ENCODE results near the gene NDE1.

Gene NDE1

DNA sequence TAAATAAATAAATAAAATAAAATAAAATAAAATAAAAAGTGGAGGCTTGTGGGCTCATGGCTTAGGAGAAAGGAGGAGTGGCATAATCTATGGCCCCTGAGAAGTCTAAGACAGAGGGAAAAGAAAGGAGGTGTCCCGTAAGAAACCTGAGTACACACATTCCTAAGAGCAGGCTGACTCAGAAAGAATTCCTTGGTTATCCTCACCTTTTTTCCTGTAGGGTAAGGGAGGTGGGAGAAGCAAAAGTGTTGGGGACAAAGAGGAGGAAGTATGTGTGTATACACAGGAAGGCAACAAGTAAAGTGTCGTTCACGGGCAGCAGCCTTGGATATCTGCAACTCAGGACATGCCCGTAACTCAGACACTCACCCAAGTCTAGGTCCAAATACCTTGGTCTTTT, 36.4 kb upstream of the NDE1 start:
- H3K4me3 ChIP-seq (ENCODE audit: low read depth, low read length), result no peak overlapping the region
- TF ChIP-seq, protein P1, sequence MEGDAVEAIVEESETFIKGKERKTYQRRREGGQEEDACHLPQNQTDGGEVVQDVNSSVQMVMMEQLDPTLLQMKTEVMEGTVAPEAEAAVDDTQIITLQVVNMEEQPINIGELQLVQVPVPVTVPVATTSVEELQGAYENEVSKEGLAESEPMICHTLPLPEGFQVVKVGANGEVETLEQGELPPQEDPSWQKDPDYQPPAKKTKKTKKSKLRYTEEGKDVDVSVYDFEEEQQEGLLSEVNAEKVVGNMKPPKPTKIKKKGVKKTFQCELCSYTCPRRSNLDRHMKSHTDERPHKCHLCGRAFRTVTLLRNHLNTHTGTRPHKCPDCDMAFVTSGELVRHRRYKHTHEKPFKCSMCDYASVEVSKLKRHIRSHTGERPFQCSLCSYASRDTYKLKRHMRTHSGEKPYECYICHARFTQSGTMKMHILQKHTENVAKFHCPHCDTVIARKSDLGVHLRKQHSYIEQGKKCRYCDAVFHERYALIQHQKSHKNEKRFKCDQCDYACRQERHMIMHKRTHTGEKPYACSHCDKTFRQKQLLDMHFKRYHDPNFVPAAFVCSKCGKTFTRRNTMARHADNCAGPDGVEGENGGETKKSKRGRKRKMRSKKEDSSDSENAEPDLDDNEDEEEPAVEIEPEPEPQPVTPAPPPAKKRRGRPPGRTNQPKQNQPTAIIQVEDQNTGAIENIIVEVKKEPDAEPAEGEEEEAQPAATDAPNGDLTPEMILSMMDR (IDR thresholded peaks at IDR 0.05; ENCODE audit: low read depth, low read length, missing control alignments), result no peak
- no peak for DNase-seq (ENCODE audit: low read depth)

DNA sequence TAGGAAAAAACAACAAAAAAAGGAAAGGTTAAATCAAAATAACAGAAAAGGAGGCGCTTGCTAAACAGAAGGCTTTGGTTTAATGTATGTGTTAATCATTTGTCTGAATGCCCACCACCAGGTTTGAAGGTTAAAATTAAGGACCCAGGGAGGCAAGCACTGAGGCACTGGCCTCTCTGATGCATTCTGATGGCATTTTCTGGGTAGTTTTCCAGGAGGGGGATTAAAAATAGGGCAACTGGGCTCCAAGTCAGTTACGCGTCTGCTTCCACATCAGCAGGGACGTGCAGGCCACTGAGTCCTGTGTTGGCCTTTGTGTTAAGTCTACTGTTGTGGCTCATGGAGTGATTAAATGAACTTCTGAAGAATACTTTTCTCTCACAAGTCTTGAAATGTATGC, 34.0 kb upstream of the NDE1 start:
- TF ChIP-seq, protein P1 (IDR thresholded peaks at IDR 0.05; ENCODE audit: low read depth, low read length, missing control alignments), result no peak

DNA sequence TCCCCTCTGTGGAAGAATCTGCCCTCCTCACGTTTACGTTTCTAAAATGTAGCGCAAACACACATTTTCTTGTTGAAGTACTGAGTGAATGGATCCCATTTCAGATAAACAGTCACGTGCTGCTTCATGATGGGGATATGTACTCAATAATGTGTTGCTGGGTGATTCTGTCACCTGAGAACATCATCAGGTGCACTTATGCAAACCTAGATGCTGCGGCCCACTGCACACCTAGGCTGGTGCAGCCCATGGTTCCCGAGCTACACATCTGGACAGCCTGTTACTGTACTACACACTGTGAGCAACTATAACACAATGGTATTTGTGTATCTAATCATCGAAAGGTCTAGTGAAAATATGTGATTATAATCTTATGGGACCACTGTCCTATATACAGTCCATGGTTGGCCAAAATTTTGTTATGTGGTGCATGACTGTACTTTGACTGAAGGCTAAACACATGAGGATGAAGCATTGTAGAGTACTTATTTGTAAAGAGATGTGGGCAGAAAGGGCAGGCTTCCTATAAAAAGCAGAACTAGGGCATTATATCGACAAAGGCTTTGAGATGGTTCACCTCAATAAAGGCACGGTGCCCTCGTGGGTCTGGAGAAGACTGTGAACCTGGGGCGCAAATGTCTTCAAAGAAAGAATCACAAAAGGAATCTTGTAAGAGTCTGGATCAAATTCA, 33.4 kb upstream of the NDE1 start:
- no peak for DNase-seq (ENCODE audit: low read depth)
- H3K4me3 ChIP-seq (ENCODE audit: low read depth, low read length), result no peak overlapping the region
- TF ChIP-seq, protein P1 (IDR thresholded peaks at IDR 0.05; ENCODE audit: low read depth, low read length, missing control alignments), result no peak

More for the DNA sequence above, 34.0 kb upstream of the NDE1 start:
- no peak overlapping the region for H3K4me3 ChIP-seq (ENCODE audit: low read depth, low read length)
- DNase-seq (ENCODE audit: low read depth), result no peak

DNA sequence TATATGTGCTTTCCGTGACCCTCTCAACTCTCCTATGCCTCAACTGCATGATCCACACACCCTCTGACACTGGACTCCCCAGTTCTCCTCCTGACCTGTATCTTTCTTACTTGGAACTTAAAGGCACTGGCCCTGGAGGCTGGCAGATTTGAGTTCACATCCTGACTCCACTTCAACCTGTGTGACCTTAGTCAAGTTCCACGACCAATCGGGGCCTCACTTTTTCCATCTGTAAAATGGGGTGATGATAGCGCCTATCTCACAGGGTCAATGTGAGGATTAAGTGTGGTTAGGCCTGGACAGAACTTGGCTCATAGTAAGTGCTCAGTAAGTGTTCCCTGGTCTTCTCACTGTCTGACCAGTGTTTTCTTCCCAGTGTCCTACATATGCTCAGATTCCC, 32.1 kb upstream of the NDE1 start:
- TF ChIP-seq, protein P1 (IDR thresholded peaks at IDR 0.05; ENCODE audit: low read depth, low read length, missing control alignments), result no peak
- H3K4me3 ChIP-seq (ENCODE audit: low read depth, low read length), result no peak overlapping the region
- no peak for DNase-seq (ENCODE audit: low read depth)

DNA sequence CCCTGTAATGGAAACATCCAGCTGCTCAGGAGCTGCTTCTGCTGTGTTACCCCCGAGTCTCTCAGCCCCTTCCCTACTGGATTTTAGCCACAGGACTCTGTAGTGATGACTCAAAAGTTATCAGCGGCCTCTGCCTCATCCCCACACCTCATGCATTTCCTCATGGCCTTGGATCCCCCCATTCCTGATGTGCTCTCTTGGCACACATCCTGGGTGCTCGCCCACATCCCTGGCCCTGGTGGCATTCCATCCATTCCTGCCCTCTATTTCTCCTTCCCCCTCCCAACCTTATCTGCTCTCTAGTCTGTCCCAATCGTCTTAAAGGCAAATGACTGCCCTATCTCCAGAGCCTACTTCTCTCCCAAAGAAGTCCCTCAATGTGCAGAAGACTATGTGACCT, 31.7 kb upstream of the NDE1 start:
- H3K4me3 ChIP-seq (ENCODE audit: low read depth, low read length), result no peak overlapping the region
- TF ChIP-seq, protein P1 (IDR thresholded peaks at IDR 0.05; ENCODE audit: low read depth, low read length, missing control alignments), result no peak
- DNase-seq (ENCODE audit: low read depth), result no peak

DNA sequence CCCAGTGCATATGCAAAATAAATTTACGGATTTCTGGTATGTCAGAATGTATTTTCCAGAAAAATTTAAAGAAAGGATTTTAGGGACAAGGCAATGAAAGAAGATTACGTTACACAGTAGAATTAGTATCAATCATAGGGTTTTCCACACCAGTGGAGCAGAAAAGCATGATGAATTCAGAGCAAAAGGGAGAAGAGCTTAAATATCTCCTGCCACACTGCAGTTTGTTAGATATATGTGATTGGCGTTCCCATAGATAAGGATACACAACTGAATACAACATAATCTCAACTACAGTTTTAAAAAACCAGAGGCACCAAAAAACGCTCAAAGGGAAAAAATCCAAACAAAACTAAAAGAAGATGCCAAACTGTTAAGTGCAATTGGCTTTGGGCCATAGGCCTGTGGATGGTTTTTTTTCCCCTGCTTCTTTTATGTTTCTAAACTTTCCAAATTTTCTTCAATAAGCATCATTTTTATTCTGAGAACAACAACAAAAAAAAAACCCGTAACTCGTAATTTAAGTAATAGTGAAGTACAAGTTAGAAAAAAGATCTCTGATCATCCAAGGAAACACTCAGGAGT, 29.3 kb upstream of the NDE1 start:
- H3K4me3 ChIP-seq (ENCODE audit: low read depth, low read length), result no peak overlapping the region
- TF ChIP-seq, protein P1 (IDR thresholded peaks at IDR 0.05; ENCODE audit: low read depth, low read length, missing control alignments), result no peak
- DNase-seq (ENCODE audit: low read depth), result no peak

DNA sequence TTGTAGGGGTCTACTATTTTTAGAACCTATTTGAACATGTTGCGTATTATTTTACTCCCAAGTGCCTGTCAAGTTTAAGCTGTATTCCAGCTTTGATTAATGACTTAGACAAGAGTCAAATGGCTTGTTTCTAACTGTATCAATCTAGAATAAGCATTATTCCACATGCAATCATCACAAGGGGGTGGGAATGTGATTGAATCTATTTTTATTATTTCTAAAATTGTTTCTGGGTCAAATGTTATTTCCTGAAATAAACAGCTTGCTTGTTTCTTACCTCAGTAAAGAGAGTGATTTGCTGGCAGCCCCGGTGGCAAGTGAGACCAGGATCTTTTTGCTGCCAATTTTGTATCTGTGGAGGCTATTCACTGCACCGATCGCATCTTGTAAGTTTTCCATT, 28.6 kb upstream of the NDE1 start:
- TF ChIP-seq, protein P1 (IDR thresholded peaks at IDR 0.05; ENCODE audit: low read depth, low read length, missing control alignments), result no peak
- DNase-seq (ENCODE audit: low read depth), result no peak
- no peak overlapping the region for H3K4me3 ChIP-seq (ENCODE audit: low read depth, low read length)

Data from GM12864 (cell line).